Stimulated activated CD8-positive, alpha-beta memory T cell treated with anti-CD3 and anti-CD28 coated beads, Interleukin-2, amount 100 ng/mL, for 48 hours (primary cell): ENCODE results near the gene A2ML1.
"Not testable (repeated sequence)": the region's sequence is repeated elsewhere in the genome, so short reads cannot be mapped to it uniquely, and the experiment has no call there.

Source experiments
- DNase-seq, 2 donors: peaks; one replicate each; pipeline ENCODE4 v3.0.0-alpha.2; 2020; ENCODE audit warnings: low read depth in 2 of 2

A2ML1 gene

GRCh38 chr12:8822298-8822697 is at the start of gene A2ML1:
Gene A2ML1, plus strand, starts transcription at chr12:8822621. Its CDS starts 31 bp downstream, at chr12:8822652.
- no peak for DNase-seq

GRCh38 chr12:8773461-8773860 is 49.0 kb upstream of the A2ML1 start:
- DNase-seq = no peak

DNA sequence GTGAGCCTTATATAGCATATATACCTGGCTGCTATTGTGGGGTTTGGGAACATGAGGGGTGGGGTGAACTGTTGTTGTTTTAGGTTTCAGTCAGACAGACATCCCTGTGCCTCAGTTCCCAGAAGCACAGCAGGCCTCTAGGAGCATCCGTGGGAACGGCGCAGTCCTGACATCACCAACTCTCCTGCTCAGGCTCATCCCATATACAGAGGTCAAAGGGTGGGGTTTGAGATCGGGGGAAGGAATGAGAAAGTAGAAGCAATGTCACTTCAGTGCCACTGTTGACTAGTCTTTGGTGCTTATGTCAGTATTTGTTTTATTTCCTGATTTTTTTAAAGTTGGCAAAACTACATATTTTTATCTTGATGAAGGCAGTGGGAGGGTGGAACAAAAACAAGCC is 43.1 kb upstream of the A2ML1 start:
- DNase-seq = no peak

DNA sequence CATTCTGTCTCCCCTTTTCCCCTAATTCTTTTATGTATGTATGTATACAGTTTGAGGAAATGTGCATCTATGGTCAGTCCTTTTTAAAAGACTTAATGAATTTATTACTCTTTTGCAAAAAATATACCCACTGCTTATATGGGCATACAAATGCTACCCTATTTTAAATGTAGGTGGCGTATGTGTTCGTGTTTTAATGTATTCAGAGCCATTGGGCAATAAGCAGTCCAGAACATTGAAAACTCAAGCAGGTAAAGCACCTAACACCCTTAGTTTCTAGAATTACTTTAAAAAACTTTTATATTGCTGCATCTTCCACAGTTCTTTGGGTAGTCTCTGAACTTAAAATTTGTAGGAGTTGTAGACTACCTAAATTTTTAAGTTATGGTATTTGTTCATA is 42.6 kb upstream of the A2ML1 start:
- DNase-seq = no peak

- no peak for DNase-seq
These were observed 42.0 kb upstream of the A2ML1 start for GRCh38 chr12:8780389-8780788.

GRCh38 chr12:8781381-8782127 is 40.9 kb upstream of the A2ML1 start:
- DNase-seq = no peak

GRCh38 chr12:8784290-8784888 is 38.0 kb upstream of the A2ML1 start:
- no peak for DNase-seq

DNA sequence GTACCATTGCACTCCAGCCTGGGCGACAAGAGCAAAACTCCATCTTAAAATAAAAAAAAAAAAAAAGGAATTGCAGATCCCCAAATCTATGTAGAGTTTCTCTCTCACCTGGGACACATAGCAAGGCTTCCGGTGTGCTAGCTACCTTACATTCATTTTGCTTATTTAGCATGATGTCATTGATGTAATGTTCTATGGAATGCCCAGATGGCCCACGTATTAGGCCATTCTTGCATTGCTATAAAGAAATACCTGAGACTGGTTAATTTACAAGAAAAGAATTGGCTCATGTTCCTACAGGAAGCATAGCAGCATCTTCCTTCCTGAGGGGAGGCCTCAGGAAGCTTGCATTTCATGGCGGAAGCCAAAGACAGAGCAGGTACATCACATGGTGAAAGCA is 36.9 kb upstream of the A2ML1 start:
- no peak for DNase-seq

DNA sequence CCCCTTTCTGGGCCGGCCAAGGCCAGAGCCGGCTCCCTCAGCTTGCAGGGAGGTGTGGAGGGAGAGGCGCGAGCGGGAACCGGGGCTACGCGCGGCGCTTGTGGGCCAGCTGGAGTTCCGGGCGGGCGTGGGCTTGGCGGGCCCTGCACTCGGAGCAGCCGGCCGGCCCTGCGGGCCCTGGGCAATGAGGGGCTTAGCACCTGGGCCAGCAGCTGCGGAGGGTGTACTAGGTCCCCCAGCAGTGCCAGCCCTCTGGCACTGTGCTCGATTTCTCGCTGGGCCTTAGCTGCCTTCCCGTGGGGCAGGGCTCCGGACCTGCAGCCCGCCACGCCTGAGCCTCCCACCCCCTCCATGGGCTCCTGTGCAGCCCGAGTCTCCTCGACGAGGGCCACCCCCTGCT is 35.2 kb upstream of the A2ML1 start:
- DNase-seq = not testable (repeated sequence)

GRCh38 chr12:8788706-8789105 is 33.7 kb upstream of the A2ML1 start:
- not testable (repeated sequence) for DNase-seq

DNA sequence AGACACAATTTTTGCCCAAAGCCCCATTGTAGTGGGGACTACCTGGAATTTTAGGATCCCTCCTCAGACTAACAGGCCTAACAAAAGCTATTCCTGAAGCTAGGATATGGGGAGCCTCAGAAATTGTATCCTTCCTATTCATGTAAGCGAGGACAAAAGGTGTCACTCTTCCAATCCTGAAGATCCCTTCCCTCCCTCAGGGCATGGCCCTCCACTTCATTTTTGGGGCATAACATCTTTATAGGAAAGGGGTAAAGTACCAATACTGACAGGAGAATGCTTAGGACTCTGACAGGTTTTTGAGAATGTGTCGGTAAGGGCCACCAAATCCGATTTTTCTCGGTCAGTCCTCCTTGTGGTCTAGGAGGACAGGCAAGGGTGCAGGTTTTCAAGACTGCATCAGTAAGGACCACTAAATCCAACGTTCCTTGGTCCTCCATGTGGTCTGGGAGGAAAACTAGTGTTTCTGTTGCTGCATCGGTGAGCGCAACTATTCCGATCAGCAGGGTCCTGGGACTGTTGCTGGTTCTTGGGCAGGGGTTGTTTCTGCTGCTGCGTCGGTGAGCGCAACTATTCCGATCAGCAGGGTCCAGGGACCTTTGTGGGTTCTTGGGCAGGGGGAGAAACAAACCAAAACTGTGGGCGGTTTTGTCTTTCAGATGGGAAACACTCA is 32.9 kb upstream of the A2ML1 start:
- not testable (repeated sequence) for DNase-seq

- DNase-seq = not testable (repeated sequence)
These were observed 29.2 kb upstream of the A2ML1 start for GRCh38 chr12:8793226-8793625.

DNA sequence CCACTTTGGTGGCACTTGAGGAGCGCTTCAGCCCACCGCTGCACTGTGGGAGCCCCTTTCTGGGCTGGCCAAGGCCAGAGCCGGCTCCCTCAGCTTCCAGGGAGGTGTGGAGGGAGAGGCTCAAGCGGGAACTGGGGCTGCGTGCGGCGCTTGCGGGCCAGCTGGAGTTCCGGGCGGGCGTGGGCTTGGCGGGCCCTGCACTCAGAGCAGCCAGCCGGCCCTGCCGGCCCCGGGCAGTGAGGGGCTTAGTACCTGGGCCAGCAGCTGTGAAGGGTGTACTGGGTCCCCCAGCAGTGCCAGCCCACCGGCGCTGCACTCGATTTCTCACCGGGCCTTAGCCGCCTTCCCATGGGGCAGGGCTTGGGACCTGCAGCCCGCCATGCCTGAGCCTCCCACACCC is 27.8 kb upstream of the A2ML1 start:
- not testable (repeated sequence) for DNase-seq

DNA sequence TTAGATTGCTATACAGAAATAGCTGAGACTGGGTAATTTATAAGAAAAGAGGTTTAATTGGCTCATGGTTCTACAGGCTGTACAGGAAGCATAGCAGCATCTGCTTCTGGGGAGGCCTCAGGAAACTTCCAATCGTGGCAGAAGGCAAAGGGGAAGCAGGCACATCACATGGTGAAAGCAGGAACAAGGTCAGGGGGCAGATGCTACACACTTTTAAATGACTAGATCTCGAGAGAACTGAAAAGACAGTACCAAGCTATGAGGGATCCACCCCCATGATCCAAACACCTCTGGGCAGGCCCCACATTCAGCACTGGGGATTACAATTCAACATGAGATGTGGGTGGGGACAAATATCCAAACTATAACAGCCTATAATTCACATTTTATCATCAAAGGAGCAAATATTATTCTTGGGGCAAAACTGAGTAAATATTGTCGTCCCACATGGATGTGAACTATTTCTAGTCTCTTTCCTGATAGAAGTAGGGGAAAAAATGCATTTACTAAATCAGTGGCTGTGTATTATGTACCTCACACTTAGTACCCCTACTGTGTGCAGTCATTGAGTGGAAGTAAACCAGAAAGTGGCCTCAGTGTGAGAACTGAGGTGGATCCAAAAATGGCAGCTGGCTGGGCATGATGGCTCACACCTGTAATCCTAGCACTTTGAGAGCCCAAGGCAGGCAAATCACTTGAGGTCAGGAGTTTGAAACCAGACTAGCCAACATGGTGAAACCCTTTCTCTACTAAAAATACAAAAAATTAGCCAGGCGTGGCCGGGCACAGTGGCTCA is 25.4 kb upstream of the A2ML1 start:
- DNase-seq = no peak

DNA sequence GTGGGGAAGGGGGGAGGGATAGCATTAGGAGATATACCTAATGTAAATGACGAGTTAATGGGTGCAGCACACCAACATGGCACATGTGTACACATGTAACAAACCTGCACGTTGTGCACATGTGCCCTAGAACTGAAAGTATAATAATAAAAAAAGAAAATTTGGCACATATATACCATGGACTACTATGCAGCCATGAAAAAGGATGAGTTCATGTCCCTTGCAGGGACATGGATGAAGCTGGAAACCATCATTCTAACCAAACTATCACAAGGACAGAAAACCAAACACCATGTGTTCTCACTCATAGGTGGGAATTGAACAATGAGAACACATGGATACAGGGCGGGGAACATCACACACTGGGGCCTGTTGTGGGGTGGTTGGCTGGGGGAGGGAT is 21.2 kb upstream of the A2ML1 start:
- not testable (repeated sequence) for DNase-seq

- not testable (repeated sequence) for DNase-seq
These were observed 17.6 kb upstream of the A2ML1 start for GRCh38 chr12:8804833-8805232.

DNA sequence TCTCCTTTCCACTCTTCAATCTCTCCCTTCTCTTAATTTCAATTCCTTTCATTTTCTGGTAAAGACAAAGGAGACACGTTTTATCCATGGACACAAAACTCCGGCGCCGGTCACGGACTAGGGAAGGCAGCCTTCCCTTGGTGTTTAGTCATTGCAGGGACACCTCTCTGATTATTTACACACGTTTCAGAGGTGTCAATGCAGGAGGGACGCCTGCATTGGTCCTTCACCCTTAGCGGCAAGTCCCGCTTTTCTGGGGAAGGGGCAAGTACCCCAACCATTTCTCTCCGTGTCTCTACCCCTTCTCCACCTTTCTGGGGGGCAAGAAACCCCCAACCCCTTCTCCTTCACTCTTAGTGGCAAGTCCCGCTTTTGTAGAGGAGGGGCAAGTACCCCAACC is 16.9 kb upstream of the A2ML1 start:
- DNase-seq = not testable (repeated sequence)

DNA sequence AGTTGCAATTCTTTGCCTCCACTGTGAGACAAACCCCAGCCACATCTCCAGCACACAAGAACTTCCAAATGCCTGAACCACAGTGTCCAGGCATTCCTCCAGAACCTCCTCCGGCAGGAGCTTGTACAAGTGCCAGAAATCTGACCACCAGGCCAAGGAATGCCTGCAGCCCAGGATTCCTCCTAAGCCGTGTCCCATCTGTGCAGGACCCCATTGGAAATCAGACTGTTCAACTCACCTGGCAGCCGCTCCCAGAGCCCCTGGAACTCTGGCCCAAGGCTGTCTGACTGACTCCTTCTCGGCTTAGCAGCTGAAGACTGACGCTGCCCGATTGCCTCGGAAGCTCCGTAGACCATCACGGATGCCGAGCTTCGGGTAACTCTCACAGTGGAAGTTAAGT is 15.3 kb upstream of the A2ML1 start:
- DNase-seq = not testable (repeated sequence)

GRCh38 chr12:8810112-8810511 is 12.3 kb upstream of the A2ML1 start:
- DNase-seq = not testable (repeated sequence)

GRCh38 chr12:8813572-8814357 is 8.7 kb upstream of the A2ML1 start:
- DNase-seq = no peak

DNA sequence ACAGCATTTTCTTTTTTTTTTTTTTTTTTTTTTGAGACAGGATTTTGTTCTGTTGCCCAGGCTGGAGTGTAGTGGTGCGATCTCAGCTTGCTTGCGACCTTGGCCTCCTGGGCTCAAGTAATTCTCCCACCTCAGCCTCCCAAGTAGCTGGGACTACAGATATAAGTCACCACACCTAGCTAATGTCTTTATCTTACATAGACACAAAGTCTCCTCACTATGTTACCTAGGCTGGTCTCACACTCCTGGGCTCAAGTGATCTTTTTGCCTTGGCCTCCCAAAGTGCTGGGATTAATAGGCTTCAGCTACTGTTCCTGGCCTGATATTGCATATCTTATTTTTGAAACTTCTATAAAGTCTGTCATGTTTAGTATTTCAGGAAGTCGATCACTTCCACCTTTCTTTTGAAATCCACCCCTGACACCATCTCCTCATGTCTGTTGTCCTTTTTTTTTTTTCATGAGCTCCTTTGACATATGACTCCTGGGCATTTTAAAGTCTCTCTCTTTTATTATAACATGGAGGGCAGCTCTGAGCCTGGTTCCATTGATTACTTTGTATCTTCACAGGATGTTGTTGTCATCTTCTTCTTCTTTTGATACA is 5.9 kb upstream of the A2ML1 start:
- no peak for DNase-seq
